Measurements from ENCODE around the gene TAS2R30.

The TAS2R30 gene

DNA sequence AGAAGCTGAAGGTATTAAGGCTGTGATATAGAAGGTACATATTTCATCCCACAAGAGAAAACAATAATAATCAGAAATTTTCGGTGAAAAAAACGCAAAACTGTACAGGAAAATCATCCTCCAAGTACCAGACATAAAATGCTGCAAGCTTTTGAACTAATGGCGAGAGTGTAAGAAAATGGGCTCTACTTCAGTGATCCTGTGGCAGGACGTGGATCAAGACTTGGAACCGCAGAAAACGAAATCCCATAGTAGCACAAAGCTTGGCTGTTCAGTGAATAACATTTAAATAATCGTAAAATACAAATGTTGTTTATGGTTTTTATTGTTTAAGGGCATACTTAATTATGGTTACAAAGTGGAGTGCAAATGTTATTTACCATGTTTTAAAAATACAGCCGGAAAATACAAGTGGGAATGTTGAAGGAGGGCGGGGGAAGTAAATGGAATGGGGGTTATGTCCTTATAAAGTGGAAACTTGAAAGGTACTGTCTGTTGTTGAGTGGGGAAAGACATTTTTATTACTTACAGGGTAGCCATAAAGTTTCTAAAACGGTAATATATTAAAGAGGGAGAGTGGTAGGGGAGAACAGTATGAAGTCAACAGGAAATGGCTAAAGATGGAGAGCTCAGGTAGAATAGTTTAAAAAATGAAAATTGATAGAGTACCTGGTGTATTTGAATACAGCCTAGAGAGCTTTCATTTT is 37.7 kb upstream of the TAS2R30 start:
- H2AFZ ChIP-seq = peak overlapping the region; percentile 74
- H3K79me2 ChIP-seq = peaks cover 18% of the 10 kb centered on the region
- no peaks in the 10 kb centered on the region for H3K27me3 ChIP-seq (ENCODE audit: control insufficient read depth, insufficient read depth, low read length)
- no peak overlapping the region for H3K9ac ChIP-seq
- H3K27ac ChIP-seq = peak overlapping the region; percentile 91
- peaks cover 13% of the 10 kb centered on the region for H3K4me1 ChIP-seq
- peak overlapping the region; percentile 86 for H3K4me3 ChIP-seq (ENCODE audit: low read depth, low read length)
- TF ChIP-seq, protein P1, sequence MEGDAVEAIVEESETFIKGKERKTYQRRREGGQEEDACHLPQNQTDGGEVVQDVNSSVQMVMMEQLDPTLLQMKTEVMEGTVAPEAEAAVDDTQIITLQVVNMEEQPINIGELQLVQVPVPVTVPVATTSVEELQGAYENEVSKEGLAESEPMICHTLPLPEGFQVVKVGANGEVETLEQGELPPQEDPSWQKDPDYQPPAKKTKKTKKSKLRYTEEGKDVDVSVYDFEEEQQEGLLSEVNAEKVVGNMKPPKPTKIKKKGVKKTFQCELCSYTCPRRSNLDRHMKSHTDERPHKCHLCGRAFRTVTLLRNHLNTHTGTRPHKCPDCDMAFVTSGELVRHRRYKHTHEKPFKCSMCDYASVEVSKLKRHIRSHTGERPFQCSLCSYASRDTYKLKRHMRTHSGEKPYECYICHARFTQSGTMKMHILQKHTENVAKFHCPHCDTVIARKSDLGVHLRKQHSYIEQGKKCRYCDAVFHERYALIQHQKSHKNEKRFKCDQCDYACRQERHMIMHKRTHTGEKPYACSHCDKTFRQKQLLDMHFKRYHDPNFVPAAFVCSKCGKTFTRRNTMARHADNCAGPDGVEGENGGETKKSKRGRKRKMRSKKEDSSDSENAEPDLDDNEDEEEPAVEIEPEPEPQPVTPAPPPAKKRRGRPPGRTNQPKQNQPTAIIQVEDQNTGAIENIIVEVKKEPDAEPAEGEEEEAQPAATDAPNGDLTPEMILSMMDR (IDR thresholded peaks at IDR 0.05) = no peak
- no peaks in the 10 kb centered on the region for H3K9me3 ChIP-seq (ENCODE audit: control insufficient read depth, low read length)
- H3K4me2 ChIP-seq (ENCODE audit: low read length) = peak overlapping the region; percentile 66
- no peaks in the 10 kb centered on the region for H3K36me3 ChIP-seq (ENCODE audit: control insufficient read depth, insufficient read depth, low read length)

DNA sequence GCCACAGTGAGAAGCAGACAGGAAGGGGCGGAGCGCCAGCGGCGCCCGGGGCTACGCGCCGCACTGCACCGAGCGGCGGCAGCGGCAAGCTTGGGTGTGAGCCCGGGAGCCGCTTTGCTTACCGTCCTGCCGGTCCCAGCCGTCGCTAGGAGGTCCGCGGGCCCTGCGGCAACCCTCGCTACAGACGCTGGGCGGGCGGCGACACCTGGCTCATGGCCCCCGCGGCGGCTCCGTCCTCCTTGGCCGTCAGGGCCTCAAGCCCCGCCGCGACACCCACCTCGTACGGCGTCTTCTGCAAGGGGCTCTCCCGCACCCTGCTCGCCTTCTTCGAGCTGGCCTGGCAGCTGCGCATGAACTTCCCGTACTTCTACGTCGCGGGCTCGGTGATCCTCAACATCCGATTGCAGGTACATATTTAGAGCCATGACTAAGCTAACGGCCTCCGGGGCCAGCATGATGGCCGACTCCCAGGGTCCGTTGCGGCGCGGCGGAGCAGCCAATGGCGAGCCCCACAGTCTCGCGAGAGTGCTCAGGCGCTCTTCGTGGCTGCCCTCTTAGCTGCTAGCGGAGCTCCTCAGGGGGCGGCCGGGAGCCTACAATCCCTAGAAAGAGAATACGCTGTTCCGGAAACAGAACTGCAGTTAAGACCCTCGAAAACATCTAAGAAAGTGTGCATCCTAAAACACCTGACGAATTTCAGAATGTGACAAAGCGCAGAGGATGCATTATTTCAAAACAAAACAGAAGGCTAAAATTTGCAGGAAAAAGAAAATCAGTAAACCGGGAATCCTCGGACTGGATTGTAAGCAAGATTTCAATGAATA is 36.9 kb upstream of the TAS2R30 start, which contains the start of gene SMIM10L1:
TSS of gene SMIM10L1 (plus strand) at position 50 of the 824 bp plus-strand sequence. CDS start at position 213, 163 bp downstream.
- TF ChIP-seq, protein P1 (IDR thresholded peaks at IDR 0.05) = peak; percentile 19
- peaks cover 13% of the 10 kb centered on the region for H3K4me1 ChIP-seq
- H3K27me3 ChIP-seq (ENCODE audit: control insufficient read depth, insufficient read depth, low read length) = no peaks in the 10 kb centered on the region

DNA sequence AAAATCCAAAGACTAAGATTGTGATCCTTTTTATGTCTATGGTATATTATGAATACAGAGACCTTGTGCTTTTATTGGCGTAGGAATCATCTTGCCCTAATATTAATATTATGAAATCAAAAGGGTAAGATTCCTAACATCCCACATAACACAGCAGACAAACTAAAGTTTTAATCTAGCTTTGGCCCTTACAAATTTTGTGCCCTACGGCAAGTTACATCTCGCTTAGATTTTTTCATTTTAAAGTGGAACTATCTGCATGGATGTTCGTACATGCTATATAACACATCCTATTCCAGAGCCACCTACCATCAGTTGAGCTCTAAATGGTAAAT is 36.3 kb upstream of the TAS2R30 start:
- no peaks in the 10 kb centered on the region for H3K9me3 ChIP-seq (ENCODE audit: control insufficient read depth, low read length)
- peaks cover 13% of the 10 kb centered on the region for H3K4me1 ChIP-seq
- H3K9ac ChIP-seq = peak overlapping the region; percentile 61
- H3K4me3 ChIP-seq (ENCODE audit: low read depth, low read length) = peak overlapping the region; percentile 86
- H3K79me2 ChIP-seq = peaks cover 31% of the 10 kb centered on the region
- H3K4me2 ChIP-seq (ENCODE audit: low read length) = peak overlapping the region; percentile 66
- H3K27ac ChIP-seq = peak overlapping the region; percentile 91
- no peaks in the 10 kb centered on the region for H3K27me3 ChIP-seq (ENCODE audit: control insufficient read depth, insufficient read depth, low read length)
- TF ChIP-seq, protein P1 (IDR thresholded peaks at IDR 0.05) = no peak
- H2AFZ ChIP-seq = peak overlapping the region; percentile 74
- no peaks in the 10 kb centered on the region for H3K36me3 ChIP-seq (ENCODE audit: control insufficient read depth, insufficient read depth, low read length)

More for the DNA sequence above, 36.9 kb upstream of the TAS2R30 start, which contains the start of gene SMIM10L1:
- H2AFZ ChIP-seq = peak within 1 kb of the TSS; percentile 74
- H3K4me3 ChIP-seq (ENCODE audit: low read depth, low read length) = peak within 1 kb of the TSS; percentile 86
- no peaks in the 10 kb centered on the region for H3K9me3 ChIP-seq (ENCODE audit: control insufficient read depth, low read length)
- H3K9ac ChIP-seq = peak within 1 kb of the TSS; percentile 61
- peak within 1 kb of the TSS; percentile 66 for H3K4me2 ChIP-seq (ENCODE audit: low read length)
- H3K36me3 ChIP-seq (ENCODE audit: control insufficient read depth, insufficient read depth, low read length) = no peaks in the 10 kb centered on the region
- H3K79me2 ChIP-seq = peaks cover 25% of the 10 kb centered on the region
- H3K27ac ChIP-seq = peak within 1 kb of the TSS; percentile 91

DNA sequence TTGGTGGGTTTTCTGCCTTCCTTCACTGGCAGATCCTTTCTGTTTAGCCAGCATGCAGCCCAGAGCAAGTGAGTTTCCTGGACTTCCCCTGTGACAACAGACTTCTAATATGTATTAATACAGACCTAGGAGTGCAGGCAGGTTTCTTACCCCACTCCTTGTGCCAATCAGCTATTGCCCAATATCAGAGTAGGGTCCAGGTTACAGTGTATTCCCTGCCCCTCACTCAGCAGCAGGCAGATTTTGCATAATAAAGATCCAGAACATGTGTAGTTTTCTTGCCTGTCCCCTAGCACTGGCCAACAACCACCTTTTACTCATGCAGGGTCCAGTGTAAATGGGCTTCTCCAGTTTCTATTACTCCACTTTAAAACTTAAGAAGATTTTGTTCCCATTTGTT is 31.9 kb upstream of the TAS2R30 start:
- no peak overlapping the region for H3K4me3 ChIP-seq (ENCODE audit: low read depth, low read length)
- no peaks in the 10 kb centered on the region for H3K27me3 ChIP-seq (ENCODE audit: control insufficient read depth, insufficient read depth, low read length)
- no peak overlapping the region for H3K9ac ChIP-seq
- no peak overlapping the region for H2AFZ ChIP-seq
- no peak overlapping the region for H3K27ac ChIP-seq
- H3K9me3 ChIP-seq (ENCODE audit: control insufficient read depth, low read length) = no peaks in the 10 kb centered on the region
- peaks cover 54% of the 10 kb centered on the region for H3K79me2 ChIP-seq
- TF ChIP-seq, protein P1 (IDR thresholded peaks at IDR 0.05) = no peak
- peaks cover 13% of the 10 kb centered on the region for H3K4me1 ChIP-seq
- no peaks in the 10 kb centered on the region for H3K36me3 ChIP-seq (ENCODE audit: control insufficient read depth, insufficient read depth, low read length)
- H3K4me2 ChIP-seq (ENCODE audit: low read length) = no peak overlapping the region
